HL-60 (cell line): ENCODE data around the gene ZSCAN12.

Source experiments
- POLR2AphosphoS5 ChIP-seq: IDR thresholded peaks from 2 replicates; pipeline ENCODE4 v1.6.1; 2012; ENCODE audit warnings: low read depth
- TF ChIP-seq, protein P1 (sequence below): IDR thresholded peaks from one replicate; pipeline ENCODE4 v1.5.1; 2011; ENCODE audit warnings: low read length, control low read depth, inconsistent platforms; ENCODE audit not compliant: insufficient read depth
- TF ChIP-seq, protein P2 (sequence below): IDR thresholded peaks from 2 replicates; pipeline ENCODE4 v1.6.1; 2012; ENCODE audit warnings: low read depth; ENCODE audit not compliant: insufficient replicate concordance

DNA sequence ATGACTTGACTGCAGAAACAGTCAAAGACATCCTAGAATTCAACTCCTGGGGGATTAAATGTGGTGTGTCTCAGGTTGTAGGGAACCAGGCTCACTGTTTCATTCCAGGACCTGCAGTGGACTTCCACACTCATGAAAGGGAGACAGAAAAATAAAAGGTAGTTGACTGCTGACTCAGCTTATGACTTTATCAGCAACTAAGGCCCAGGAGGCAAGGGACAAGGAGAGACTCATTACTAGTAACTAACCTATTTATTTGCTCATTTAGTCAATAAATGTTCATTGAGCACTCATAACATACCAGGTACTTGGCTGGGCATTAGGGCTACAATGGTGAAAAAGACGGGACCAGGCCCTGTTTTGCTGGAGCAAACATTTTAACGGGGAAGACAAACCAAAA is 66.5 kb downstream of the ZSCAN12 start:
- TF ChIP-seq, protein P1, sequence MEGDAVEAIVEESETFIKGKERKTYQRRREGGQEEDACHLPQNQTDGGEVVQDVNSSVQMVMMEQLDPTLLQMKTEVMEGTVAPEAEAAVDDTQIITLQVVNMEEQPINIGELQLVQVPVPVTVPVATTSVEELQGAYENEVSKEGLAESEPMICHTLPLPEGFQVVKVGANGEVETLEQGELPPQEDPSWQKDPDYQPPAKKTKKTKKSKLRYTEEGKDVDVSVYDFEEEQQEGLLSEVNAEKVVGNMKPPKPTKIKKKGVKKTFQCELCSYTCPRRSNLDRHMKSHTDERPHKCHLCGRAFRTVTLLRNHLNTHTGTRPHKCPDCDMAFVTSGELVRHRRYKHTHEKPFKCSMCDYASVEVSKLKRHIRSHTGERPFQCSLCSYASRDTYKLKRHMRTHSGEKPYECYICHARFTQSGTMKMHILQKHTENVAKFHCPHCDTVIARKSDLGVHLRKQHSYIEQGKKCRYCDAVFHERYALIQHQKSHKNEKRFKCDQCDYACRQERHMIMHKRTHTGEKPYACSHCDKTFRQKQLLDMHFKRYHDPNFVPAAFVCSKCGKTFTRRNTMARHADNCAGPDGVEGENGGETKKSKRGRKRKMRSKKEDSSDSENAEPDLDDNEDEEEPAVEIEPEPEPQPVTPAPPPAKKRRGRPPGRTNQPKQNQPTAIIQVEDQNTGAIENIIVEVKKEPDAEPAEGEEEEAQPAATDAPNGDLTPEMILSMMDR, result no peak
- TF ChIP-seq POLR2AphosphoS5, result no peak
- TF ChIP-seq, protein P2, sequence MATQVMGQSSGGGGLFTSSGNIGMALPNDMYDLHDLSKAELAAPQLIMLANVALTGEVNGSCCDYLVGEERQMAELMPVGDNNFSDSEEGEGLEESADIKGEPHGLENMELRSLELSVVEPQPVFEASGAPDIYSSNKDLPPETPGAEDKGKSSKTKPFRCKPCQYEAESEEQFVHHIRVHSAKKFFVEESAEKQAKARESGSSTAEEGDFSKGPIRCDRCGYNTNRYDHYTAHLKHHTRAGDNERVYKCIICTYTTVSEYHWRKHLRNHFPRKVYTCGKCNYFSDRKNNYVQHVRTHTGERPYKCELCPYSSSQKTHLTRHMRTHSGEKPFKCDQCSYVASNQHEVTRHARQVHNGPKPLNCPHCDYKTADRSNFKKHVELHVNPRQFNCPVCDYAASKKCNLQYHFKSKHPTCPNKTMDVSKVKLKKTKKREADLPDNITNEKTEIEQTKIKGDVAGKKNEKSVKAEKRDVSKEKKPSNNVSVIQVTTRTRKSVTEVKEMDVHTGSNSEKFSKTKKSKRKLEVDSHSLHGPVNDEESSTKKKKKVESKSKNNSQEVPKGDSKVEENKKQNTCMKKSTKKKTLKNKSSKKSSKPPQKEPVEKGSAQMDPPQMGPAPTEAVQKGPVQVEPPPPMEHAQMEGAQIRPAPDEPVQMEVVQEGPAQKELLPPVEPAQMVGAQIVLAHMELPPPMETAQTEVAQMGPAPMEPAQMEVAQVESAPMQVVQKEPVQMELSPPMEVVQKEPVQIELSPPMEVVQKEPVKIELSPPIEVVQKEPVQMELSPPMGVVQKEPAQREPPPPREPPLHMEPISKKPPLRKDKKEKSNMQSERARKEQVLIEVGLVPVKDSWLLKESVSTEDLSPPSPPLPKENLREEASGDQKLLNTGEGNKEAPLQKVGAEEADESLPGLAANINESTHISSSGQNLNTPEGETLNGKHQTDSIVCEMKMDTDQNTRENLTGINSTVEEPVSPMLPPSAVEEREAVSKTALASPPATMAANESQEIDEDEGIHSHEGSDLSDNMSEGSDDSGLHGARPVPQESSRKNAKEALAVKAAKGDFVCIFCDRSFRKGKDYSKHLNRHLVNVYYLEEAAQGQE, result no peak
